GM18526 (cell line): Measurements from ENCODE around the gene TRIM9.

Source experiments
- POLR2A ChIP-seq: IDR thresholded peaks from 3 replicates; pipeline ENCODE4 v1.6.1; 2011; ENCODE audit not compliant: insufficient read length; ENCODE audit errors: extremely low read depth

TRIM9 gene

GRCh38 chr14:51104467-51104866 is 9.6 kb upstream of the TRIM9 start:
- no peak for TF ChIP-seq POLR2A

GRCh38 chr14:51097287-51097686 is 2.4 kb upstream of the TRIM9 start:
- TF ChIP-seq POLR2A: no peak

DNA sequence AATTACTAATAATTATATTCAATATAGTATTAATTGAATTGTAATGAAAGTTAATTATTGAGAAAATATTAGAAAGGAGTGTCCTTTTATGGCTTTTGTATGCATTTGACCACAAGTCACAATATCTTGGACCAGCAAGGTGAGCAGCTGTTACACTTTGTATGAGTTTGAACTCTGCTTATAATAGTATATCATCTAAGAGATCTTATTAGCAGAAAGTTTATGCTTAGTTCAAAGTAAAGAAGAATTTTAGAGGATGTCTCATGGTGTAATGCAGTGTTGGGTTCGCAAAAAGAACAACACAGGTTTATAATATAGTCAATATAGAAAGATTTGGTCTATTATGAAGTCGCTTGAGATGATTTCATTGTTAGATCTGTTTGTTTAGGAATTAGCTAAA is 2.0 kb upstream of the TRIM9 start:
- TF ChIP-seq POLR2A: no peak

GRCh38 chr14:51095854-51096823 is 1.2 kb upstream of the TRIM9 start:
- no peak for TF ChIP-seq POLR2A

DNA sequence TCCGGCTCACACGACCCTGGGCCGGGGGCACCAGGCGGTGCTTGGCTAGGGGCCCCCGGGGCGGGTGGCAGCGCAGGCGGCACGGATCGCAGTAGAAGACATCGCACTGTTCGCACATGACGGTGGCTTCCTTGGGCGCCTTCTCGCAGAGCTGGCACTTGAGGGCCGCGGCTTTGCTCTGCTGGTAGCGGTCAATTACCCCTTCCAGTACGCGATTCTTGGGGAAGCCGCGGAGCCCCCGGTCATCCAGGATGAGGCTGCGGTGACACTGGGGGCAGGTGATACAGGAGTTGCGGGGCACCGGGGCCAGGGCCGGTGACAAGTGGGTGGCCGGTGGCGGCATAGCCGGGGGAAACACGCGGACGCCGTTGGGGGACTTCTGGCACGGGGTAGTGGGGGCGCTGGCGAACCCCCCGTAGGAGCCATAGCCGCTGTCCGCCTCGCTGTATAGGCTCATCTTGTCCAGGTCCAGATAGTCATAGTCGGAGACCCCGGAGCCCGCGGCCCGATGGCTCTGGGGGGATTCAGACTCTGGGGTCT is 553 bp downstream of the TRIM9 start:
- no peak for TF ChIP-seq POLR2A

DNA sequence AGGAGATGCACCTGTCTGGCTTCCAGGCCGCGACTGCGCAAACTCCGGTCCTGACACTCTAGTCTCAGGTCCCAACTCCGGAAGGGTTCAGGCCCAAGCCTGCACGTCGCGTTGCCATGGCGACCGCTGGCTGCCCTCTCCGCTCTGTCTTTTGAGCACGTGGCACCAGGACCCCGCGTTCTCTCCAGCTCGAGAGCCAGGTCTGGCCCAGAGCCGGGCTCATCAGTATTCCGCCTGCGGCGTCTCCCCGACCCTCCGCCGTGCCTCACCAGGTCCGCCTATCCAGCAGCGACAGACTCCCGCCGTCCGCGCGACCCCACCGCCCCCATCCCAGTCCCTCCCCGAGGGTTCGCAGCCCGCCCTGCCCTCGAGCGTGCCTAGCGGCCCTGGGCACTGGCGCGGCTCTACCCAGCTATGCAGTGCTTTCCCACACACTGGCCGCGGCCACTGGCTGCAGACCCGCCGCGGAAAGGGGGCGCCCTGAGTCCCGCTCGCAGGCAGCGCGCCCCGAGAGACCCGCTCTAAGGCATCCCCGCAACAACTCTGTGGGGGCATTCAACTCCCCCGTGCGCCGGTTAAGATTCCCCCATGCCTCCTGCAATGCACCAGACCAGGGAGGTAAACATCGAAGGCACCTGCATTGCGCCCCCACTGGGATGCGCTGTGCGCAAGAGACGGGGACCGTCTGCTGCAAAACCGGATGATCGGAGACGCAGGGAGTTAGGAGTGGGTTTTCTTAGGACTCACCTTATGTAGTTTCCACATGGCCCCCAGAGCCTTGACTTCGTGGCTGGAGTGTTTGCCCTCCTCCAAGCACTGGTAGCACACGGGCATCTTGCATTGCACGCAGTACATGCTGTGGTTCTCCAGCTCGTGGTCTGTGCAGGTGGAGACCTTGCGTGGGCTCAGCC is 1.3 kb downstream of the TRIM9 start:
- TF ChIP-seq POLR2A: no peak

GRCh38 chr14:51092965-51093364 is 1.9 kb downstream of the TRIM9 start:
- TF ChIP-seq POLR2A: no peak

DNA sequence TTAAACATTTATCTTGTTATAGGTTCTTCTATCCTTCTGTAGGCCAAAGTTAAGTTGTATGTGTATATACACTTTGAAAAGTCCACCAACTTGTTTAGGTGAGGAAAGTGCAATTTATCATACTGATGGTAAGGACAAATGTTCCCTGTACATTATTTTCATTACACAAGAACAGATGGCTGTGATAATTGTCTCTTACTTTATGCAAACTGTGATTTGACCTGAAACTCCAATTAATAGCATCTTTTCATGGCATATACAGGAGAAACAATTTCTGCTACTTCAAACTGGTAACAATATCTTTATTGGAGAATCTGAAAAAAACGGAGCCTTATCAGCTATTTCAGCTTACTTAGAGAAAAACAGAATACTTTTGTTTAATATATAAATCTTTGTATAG is 5.6 kb downstream of the TRIM9 start:
- TF ChIP-seq POLR2A: no peak

- no peak for TF ChIP-seq POLR2A
Observed at GRCh38 chr14:51087031-51087441, 7.9 kb downstream of the TRIM9 start.

- no peak for TF ChIP-seq POLR2A
Observed at GRCh38 chr14:51086044-51086443, 8.9 kb downstream of the TRIM9 start.

GRCh38 chr14:51084962-51085361 is 9.9 kb downstream of the TRIM9 start:
- no peak for TF ChIP-seq POLR2A

GRCh38 chr14:51084507-51084906 is 10.4 kb downstream of the TRIM9 start:
- no peak for TF ChIP-seq POLR2A

GRCh38 chr14:51082349-51082748 is 12.6 kb downstream of the TRIM9 start:
- TF ChIP-seq POLR2A: no peak

GRCh38 chr14:51081712-51082111 is 13.2 kb downstream of the TRIM9 start:
- TF ChIP-seq POLR2A: no peak

- TF ChIP-seq POLR2A: no peak
Observed at GRCh38 chr14:51081209-51081608, 13.7 kb downstream of the TRIM9 start.
